ENCODE results near the gene ZNF414. TPM values are rescaled to one million over a fixed set of nuclear protein-coding genes. Genes with fewer than 3 reads are reported as not detected.

Gene ZNF414
- total RNA-seq, 1 experiment from 2014 or later: 4.6 TPM

DNA sequence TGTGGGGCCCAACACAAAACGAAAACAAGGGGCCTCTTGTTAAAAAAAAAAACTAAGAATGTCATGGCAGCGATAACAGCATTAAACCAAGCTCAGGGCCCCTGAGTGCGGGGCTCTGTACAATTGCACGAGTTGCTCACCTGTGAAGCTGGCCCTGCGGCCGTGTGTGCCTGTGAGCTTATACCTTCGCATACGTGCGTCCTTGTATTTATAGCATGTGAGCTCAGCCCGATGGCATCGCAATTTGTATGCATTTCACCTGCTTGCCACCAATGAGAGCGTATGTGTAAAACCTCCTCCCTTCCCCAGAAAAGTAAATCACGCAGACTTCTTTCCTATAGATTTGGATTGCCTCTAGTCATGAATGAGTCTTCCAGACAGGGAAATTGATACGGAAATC, 52.1 kb downstream of the ZNF414 start:
- Histone ChIP-seq H3K9me2 (replicated peaks; ENCODE audit: low read length) (no peaks in the 10 kb centered on the region), H3K79me2 (ENCODE audit: low read length) (peaks cover 98% of the 10 kb centered on the region), H3K36me3 (ENCODE audit: low read depth, low read length) (peaks cover 81% of the 10 kb centered on the region), H3K4me3 (ENCODE audit: low read length) (no peak overlapping the region), H4K20me1 (ENCODE audit: low read length) (peaks cover 87% of the 10 kb centered on the region), H2AFZ (ENCODE audit: low read length) (no peak overlapping the region), H3K27me3 (ENCODE audit: low read length) (no peaks in the 10 kb centered on the region), H3K4me1 (ENCODE audit: insufficient read depth, low read length) (peaks cover 40% of the 10 kb centered on the region), H3F3A (ENCODE audit: low read length, unreplicated experiment) (peaks cover 9% of the 10 kb centered on the region), H3K9me3 (ENCODE audit: low read length) (no peaks in the 10 kb centered on the region), H3K4me2 (ENCODE audit: low read length) (no peak overlapping the region), H3K27ac (ENCODE audit: low read length) (no peak overlapping the region), H3K9ac (ENCODE audit: low read length) (no peak overlapping the region)
- intact Hi-C loops (cut with micrococcal nuclease): loop anchor here (2.0 kb wide), 1 partner anchor 71 kb away; the partner anchor contains the start of gene RAB11B
- POLR2A ChIA-PET (ENCODE audit: unreplicated experiment): no interaction called here
- TF ChIP-seq EZH2phosphoT487 (IDR thresholded peaks at IDR 0.05; ENCODE audit: borderline replicate concordance, low read length) (no peak), EZH2 (IDR thresholded peaks at IDR 0.05; ENCODE audit: low read length, unreplicated experiment) (no peak)
- TF ChIP-seq, protein P1, sequence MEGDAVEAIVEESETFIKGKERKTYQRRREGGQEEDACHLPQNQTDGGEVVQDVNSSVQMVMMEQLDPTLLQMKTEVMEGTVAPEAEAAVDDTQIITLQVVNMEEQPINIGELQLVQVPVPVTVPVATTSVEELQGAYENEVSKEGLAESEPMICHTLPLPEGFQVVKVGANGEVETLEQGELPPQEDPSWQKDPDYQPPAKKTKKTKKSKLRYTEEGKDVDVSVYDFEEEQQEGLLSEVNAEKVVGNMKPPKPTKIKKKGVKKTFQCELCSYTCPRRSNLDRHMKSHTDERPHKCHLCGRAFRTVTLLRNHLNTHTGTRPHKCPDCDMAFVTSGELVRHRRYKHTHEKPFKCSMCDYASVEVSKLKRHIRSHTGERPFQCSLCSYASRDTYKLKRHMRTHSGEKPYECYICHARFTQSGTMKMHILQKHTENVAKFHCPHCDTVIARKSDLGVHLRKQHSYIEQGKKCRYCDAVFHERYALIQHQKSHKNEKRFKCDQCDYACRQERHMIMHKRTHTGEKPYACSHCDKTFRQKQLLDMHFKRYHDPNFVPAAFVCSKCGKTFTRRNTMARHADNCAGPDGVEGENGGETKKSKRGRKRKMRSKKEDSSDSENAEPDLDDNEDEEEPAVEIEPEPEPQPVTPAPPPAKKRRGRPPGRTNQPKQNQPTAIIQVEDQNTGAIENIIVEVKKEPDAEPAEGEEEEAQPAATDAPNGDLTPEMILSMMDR (conservative IDR thresholded peaks at IDR 0.05; ENCODE audit: low read depth, low read length): no peak
- BruUV-seq (replicated peaks): no TSS peak
- no peak for DNase-seq
- CTCF ChIA-PET: no interaction called here
- ATAC-seq: no peak

DNA sequence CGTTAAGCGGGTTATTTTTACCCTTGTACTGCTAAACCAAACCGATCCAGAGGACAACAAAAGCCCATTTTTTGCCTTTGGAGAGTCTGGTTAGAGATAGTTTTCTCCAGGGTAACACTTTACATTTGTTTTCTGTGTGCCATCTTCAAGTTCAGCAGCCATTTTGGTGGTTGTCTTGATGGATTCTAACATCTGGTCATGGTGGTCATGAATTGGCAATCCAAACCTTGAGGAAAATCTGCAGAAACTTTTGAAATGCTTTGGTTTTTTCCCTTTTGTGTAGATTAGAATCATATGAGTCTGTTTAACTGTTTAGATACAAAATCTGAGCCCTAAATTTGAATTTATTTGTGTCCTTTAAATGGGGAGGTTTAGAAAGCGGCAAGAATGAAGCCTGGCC, 52.6 kb downstream of the ZNF414 start:
- ATAC-seq (no peak), DNase-seq (no peak)
- Histone ChIP-seq H2AFZ (ENCODE audit: low read length) (no peak overlapping the region), H3F3A (ENCODE audit: low read length, unreplicated experiment) (peaks cover 9% of the 10 kb centered on the region), H3K9ac (ENCODE audit: low read length) (no peak overlapping the region), H3K4me1 (ENCODE audit: insufficient read depth, low read length) (peaks cover 43% of the 10 kb centered on the region), H3K9me2 (replicated peaks; ENCODE audit: low read length) (no peaks in the 10 kb centered on the region), H3K4me2 (ENCODE audit: low read length) (no peak overlapping the region), H4K20me1 (ENCODE audit: low read length) (peaks cover 92% of the 10 kb centered on the region), H3K36me3 (ENCODE audit: low read depth, low read length) (peaks cover 83% of the 10 kb centered on the region), H3K4me3 (ENCODE audit: low read length) (no peak overlapping the region), H3K27ac (ENCODE audit: low read length) (no peak overlapping the region), H3K79me2 (ENCODE audit: low read length) (peaks cover 100% of the 10 kb centered on the region), H3K9me3 (ENCODE audit: low read length) (no peaks in the 10 kb centered on the region), H3K27me3 (ENCODE audit: low read length) (no peaks in the 10 kb centered on the region)
- ChIA-PET POLR2A (ENCODE audit: unreplicated experiment) (no interaction called here), CTCF (no interaction called here)
- intact Hi-C loops (cut with micrococcal nuclease): loop anchor here (2.0 kb wide), 1 partner anchor 71 kb away; the partner anchor contains the start of gene RAB11B
- TF ChIP-seq EZH2phosphoT487 (IDR thresholded peaks at IDR 0.05; ENCODE audit: borderline replicate concordance, low read length): no peak
- TF ChIP-seq, protein P1 (conservative IDR thresholded peaks at IDR 0.05; ENCODE audit: low read depth, low read length): no peak
- no peak for TF ChIP-seq EZH2 (IDR thresholded peaks at IDR 0.05; ENCODE audit: low read length, unreplicated experiment)
- no TSS peak for BruUV-seq (replicated peaks)

DNA sequence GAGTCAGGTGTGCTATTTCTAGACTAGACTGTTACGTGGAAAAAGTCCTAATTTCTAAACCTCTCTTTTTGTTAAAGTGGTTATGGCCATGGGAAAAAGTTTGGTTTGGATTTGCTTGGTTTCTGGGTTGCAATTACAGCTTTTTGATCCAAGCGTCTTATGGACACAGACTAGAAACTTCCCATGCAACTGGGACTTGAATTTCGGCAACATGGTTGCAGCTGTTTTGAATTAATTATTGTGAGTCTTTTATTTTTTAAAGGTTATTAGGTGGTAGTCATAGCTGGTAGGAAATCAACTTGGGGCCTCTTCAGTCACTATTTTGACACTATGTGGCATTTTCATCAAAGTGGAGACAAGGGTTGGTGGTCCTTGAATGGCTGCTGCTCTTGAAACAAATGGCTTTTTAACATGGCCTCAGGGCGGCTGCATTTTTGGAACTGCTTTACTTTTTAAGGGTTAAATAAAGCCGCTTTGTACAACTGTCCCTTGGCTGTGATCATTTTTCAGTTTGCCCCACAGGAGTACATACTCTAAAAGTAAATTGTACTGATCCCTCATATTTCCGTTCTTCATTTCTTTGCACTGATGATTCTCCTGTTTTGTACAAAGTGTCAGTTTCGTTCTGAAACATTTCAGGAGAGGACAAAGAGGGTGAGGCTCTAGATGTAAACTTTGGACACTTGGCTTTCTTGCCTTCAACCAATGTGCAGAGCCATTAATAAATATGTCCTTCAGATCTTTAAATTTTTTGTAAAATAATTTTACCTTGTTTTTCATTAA, 53.3 kb downstream of the ZNF414 start:
- no TSS peak for BruUV-seq (replicated peaks)
- H3K27ac ChIP-seq (ENCODE audit: low read length): no peak overlapping the region

More for the DNA sequence above, 53.3 kb downstream of the ZNF414 start:
- Histone ChIP-seq H2AFZ (ENCODE audit: low read length) (no peak overlapping the region), H3K27me3 (ENCODE audit: low read length) (no peaks in the 10 kb centered on the region), H3K4me1 (ENCODE audit: insufficient read depth, low read length) (peaks cover 43% of the 10 kb centered on the region), H4K20me1 (ENCODE audit: low read length) (peaks cover 93% of the 10 kb centered on the region), H3K36me3 (ENCODE audit: low read depth, low read length) (peaks cover 83% of the 10 kb centered on the region), H3K9me2 (replicated peaks; ENCODE audit: low read length) (no peaks in the 10 kb centered on the region), H3K79me2 (ENCODE audit: low read length) (peaks cover 100% of the 10 kb centered on the region), H3F3A (ENCODE audit: low read length, unreplicated experiment) (peaks cover 9% of the 10 kb centered on the region), H3K4me3 (ENCODE audit: low read length) (peak overlapping the region; percentile 9), H3K4me2 (ENCODE audit: low read length) (peak overlapping the region; percentile 52), H3K9ac (ENCODE audit: low read length) (no peak overlapping the region), H3K9me3 (ENCODE audit: low read length) (no peaks in the 10 kb centered on the region)
- intact Hi-C loops (cut with micrococcal nuclease): loop anchor here (1.0 to 2.0 kb wide), 2 partner anchors 26 to 70 kb away; partner anchors contain the start of gene RAB11B
- ChIA-PET POLR2A (ENCODE audit: unreplicated experiment) (interaction anchor here (0.6 to 0.7 kb wide), 2 partner anchors 12 to 112 kb away, joined by 3 to 5 read pairs; no protein-coding TSS in a partner anchor), CTCF (interaction anchor here (1.3 kb wide), 1 partner anchor 47 kb away, joined by 7 read pairs; the partner anchor contains the start of gene MARCHF2)
- DNase-seq (no peak), ATAC-seq (no peak)
- TF ChIP-seq EZH2phosphoT487 (IDR thresholded peaks at IDR 0.05; ENCODE audit: borderline replicate concordance, low read length) (no peak), EZH2 (IDR thresholded peaks at IDR 0.05; ENCODE audit: low read length, unreplicated experiment) (no peak)
- TF ChIP-seq, protein P1 (conservative IDR thresholded peaks at IDR 0.05; ENCODE audit: low read depth, low read length): no peak
